HG03280 (cell line): Measurements from ENCODE around the gene ZNF318.
"Not testable (repeated sequence)": the region's sequence is repeated elsewhere in the genome, so short reads cannot be mapped to it uniquely, and the experiment has no call there.

Experiments used
- ATAC-seq: cut with Tn5 transposase; IDR thresholded peaks from one replicate; pipeline ENCODE4 v1.9.1; 2021; ENCODE audit warnings: mild to moderate bottlenecking, moderate library complexity; ENCODE audit not compliant: unreplicated experiment

ZNF318 gene

GRCh38 chr6:43390753-43391439 lies 21.4 kb upstream of the ZNF318 start:
- not testable (repeated sequence) for ATAC-seq

DNA sequence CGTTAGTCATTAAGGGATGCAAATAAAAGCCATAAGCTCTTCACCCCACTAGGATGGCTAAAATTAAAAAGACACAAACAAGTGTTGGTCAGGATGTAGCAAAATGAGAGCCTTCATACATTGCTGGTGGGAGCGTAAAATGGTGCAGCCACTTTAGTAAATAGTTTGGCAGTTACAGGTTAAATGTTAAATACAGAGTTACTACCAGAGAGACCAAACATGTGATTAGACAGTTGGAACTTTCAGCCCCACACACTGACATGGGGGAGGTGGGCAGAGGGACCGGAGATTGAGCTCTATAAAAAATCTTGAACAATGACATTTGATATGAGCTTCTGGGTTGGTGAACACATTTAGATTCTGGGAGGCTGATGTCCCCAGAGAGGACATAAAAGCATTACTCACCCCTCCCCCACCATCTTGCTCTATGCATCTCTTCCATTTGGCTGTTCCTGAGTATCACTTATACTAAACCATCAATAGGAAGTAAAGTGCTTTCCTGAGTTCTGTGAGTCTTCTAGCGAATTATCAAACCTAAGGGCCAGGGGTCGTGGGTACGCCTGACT lies 20.4 kb upstream of the ZNF318 start:
- ATAC-seq: no peak

GRCh38 chr6:43386492-43386891 lies 17.0 kb upstream of the ZNF318 start:
- no peak for ATAC-seq

GRCh38 chr6:43383021-43383667 lies 13.7 kb upstream of the ZNF318 start:
- ATAC-seq: no peak

GRCh38 chr6:43380858-43381257 lies 11.4 kb upstream of the ZNF318 start:
- not testable (repeated sequence) for ATAC-seq

DNA sequence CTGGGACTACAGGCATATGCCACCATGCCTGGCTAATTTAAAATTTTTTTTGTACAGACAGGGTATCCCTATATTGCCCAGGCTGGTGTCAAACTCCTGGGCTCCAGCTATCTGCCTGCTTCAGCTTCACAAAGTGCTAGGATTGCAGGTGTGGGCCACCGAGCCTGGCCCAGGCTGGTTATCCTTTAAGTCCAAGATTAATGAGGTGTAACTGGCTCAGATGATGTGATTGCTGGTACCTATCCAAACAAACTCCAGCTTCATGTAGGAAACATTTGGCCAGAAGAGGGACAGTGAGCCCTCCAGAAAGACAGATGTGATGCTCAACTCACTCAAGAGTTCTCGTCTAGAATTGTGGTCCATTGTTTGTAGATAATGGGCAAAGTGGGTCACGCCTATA lies 9.2 kb upstream of the ZNF318 start:
- ATAC-seq: no peak

DNA sequence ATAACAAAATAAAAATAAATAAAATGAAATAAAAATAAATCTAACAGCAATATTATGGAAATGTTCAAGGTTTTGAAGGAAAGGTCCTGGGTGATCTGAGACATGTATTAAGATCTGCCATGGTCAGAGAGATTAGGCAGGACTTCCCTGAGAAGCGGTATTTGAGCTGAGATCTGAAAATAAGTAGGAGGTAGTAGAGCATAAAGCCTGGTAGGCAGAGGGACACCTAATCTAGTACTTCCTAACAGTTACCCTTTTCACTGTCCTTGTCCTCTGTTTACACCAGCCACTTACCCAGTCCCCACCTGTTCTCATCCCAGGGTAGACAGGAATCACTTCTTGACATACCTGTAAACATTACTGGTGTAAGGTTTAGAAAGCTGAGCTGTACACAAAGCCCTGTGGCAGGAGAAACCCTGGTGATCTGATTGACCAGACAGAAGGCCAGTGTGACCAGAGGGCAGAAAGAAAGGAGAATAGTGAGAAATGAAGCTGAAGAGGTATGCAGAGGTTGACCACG lies 8.3 kb upstream of the ZNF318 start:
- ATAC-seq: no peak

- no peak for ATAC-seq
Measured at GRCh38 chr6:43376551-43376981, 7.1 kb upstream of the ZNF318 start.

- ATAC-seq: no peak
Measured at GRCh38 chr6:43375693-43376092, 6.2 kb upstream of the ZNF318 start.

- no peak for ATAC-seq
Measured at GRCh38 chr6:43373252-43373875, 3.9 kb upstream of the ZNF318 start.

- ATAC-seq: peak; percentile 1
Measured at GRCh38 chr6:43370003-43370580, 645 bp upstream of the ZNF318 start.

DNA sequence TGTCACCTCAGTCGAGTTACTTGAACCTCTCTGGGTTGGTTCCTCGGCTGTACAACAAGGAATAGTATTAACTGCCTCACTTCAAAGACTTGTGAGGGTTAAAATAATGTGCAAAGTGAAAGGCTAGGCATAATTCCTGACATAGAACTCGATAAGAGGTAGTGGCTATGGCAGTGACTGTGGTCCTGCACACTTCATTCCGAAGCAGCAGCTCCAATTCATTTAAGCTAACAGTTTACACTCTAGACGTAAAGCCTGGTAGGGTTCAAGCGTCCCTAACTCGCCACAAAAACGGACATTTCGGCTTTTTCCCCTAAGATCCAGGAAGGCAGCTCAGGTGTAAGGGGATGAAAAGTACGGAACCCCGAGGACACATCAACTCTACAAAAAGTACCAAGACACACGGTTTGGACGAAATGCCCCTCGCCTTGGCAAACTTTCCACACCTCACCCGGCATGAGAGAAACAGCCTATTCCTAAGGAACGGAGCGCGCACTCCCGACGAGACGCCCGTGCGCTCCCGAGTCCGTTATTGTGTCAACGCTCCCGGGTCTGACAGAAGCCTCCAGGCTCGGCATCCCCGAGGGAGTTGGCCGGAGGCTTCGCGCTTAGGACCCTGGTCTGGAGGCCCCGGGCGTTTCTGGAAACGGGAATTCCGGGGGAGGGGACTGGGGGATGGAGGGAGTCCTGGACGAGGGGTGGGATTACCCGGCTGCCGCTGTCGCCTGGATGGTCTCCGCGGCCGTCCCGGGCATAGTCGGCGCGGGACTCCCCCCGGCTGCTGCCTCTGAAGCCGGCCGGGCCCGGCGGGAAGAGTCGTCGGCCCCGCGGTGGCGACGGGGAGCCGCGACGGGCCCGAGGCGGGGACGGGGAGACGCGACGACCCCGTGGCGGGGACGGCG lies 937 bp downstream of the ZNF318 start:
- ATAC-seq: no peak

DNA sequence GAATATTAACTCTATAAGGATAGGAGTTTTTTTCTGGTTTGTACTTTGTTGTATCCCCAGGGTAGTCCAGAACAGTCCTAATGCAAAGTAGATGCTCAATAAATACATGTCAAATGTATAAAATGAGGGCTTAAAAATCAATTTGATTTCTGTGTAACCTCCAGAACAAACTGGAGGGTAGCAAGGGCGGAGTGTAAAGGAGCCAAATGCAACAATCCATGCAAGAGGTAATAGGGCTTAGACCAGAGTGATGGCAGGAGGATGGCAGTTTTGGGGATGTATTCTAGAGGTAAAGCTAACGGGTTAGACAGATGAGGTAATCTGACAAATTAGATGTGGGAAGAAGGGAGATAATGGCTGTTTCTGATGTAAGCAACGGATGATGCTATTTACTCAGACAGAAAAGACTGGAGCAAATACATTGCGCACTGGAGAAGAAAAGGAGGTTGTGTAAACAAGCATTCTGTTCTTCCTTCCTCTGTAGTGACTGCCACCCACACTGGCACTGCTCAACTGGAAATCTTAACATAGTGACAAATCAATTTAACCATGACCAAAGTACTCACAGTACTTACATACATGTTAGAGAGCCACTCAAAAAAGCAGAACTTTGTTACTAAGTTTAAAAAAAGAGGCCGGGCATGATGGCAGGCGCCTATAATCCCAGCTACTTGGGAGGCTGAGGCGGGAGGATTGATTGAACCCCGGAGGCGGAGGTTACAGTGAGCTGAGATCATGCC lies 2.0 kb downstream of the ZNF318 start:
- no peak for ATAC-seq

DNA sequence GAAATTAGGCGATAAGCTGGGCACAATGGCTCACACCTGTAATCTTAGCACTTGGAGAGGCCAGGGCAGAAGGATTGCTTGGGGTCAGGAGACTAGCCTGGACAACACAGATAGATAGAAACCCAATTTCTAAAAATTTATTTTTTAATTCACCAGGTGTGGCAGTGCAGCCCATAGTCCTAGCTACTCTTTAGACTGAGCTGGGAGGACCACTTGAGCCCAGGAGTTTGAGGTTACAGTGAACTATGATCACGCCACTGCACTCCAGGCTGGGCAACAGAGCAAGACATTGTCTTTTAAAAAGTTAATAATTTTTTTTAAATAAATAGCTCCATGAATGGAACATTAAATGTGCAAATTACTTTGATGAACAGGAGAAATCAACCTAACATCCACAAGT lies 8.2 kb downstream of the ZNF318 start:
- ATAC-seq: no peak

DNA sequence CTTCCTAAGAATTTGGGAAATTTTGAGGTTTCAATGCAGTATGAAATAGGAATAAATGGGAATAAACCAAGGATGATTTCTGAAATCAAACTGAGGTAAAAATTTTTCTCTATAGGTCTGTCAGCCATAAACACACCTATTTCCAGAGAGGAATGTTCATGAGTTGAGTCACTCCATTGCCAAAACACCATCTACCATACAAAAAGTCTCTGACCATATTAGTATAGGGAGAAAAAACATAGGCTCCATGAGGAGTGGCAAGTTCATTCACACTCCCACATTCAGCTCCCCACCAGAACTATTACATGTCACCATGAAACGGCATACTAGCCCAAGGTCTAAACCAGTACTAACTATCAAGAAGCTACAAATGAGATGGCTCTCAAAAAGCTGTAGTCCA lies 9.6 kb downstream of the ZNF318 start:
- no peak for ATAC-seq

DNA sequence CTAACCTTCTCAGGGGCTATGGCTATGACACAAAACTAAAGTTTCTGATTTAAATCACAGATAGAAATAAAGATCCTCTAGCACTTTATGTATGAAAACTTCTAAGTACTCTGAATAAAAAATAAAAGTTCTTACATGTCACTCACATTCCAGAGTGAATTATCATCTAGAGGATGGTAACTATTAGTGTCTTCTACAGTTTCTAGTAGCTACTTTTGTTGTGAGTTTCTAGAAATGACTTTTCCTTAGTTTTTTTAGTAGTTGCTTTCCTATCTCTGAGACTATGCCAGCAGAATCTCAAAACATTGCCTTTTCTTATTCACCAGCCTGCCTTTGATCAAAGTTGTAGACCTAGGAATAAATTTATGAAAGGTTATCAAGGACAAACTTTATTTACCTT lies 10.1 kb downstream of the ZNF318 start:
- ATAC-seq: no peak

DNA sequence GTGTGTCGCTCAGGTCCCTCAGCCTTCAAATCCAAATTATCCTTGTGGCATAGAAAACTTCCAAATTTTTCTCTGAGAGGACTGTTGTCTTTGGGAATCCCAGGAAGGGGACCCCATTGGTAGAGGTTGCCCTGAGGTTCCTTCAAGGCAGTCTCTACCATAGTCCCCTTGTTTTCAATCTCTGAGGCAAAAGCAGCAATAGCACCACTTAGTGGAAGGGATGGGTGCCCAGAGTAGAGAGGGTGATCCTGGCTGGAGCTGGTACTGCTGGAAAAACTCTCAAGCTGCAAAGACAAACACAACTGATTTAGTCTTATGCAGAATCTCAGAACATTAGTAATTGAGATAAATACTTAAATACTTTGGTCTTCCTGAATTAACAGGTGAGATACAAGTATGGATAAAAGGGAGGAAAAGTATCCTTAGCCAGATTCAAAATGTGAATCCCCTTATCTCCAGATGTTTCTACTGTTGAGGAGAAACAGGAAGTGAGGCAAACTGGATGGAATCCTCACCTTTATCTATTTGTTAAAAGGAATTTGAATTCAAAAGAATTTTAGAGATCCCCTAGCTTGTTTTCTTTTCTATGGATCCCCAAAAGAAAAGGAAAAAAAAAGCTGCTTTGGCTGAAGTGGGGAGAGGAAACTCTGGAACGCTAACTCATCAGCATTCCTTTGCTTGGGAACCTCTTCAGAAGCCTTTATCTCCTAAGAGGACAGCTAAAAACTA lies 13.4 kb downstream of the ZNF318 start:
- no peak for ATAC-seq

DNA sequence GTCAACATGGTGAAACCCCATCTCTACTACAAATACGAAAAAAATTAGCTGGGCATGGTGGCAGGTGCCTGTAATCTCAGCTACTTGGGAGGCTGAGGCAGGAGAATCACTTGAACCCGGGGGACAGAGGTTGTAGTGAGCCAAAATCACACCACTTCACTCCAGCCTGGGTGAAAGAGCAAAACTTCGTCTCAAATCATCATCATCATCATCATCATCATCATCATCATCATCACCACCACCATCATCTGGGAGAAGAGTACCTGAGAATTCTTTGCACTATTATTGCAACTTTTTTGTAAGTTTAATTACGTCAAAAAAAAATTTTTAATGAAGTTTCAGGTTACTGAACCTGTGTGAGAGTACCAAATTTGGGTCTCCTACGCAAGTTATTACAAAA lies 17.5 kb downstream of the ZNF318 start:
- not testable (repeated sequence) for ATAC-seq

- no peak for ATAC-seq
Measured at GRCh38 chr6:43347444-43347843, 22.0 kb downstream of the ZNF318 start.
